Caki2 (cell line): ENCODE data around the gene EIF3L. TPM values are rescaled to one million over a fixed set of nuclear protein-coding genes. Genes with fewer than 3 reads are reported as not detected.
A peak's percentile ranks its signal among the peaks of the same experiment; 100 is the strongest.

Source experiments
- DNase-seq: peaks from one replicate; pipeline ENCODE4 v3.0.0-alpha.2; 2015; ENCODE audit warnings: low read depth
- in situ Hi-C: cut with HindIII; loops from 2 replicates; pipeline ENCODE4 v1.10.0; 2016; ENCODE audit warnings: low sequenced_read_pairs, low pct_unique_long_range_greater_than_20kb, mixed read lengths
- total RNA-seq: library from RNA; depleted of rRNA; stranded (reverse); fragments of >200 nt; shearing (Covaris generic); gene quantifications from 2 replicates; pipeline ENCODE4 v1.2.3, GENCODE V29; 2014; ENCODE audit warnings: low replicate concordance; rRNA removed

The EIF3L gene
- total RNA-seq, 1 experiment from 2014 or later, result 492 TPM

- DNase-seq, result no peak
- in situ Hi-C loops, result no loop called here
Measured at GRCh38 chr22:37932821-37933578, 83.8 kb downstream of the EIF3L start.

- peak; percentile 86 for DNase-seq
- in situ Hi-C loops, result no loop called here
Measured at GRCh38 chr22:37933711-37934376, 84.6 kb downstream of the EIF3L start.

Other genes starting within 250 kb of the EIF3L start
- gene GGA1, start 240.6 kb upstream of the EIF3L start, total RNA-seq, result 43.4 and 52.0 TPM in 2 replicates
- 1.2 and 3.2 TPM in 2 replicates for gene SH3BP1, start 209.8 kb upstream of the EIF3L start, total RNA-seq
- 51.9 and 75.8 TPM in 2 replicates for gene PDXP, start 190.7 kb upstream of the EIF3L start, total RNA-seq
- 5,023 and 5,137 TPM in 2 replicates for gene LGALS1, start 173.8 kb upstream of the EIF3L start, total RNA-seq
- gene NOL12, start 163.1 kb upstream of the EIF3L start, total RNA-seq, result 70.5 and 107 TPM in 2 replicates
- 233 and 274 TPM in 2 replicates for gene TRIOBP, start 152.4 kb upstream of the EIF3L start, total RNA-seq
- 33.4 and 42.3 TPM in 2 replicates for gene GCAT, start 41.5 kb upstream of the EIF3L start, total RNA-seq
- gene GALR3, start 26.0 kb upstream of the EIF3L start, total RNA-seq, result not detected in 2 replicates
- gene ANKRD54, start 5.1 kb upstream of the EIF3L start, total RNA-seq, result 54.0 and 62.0 TPM in 2 replicates
- 12.5 and 25.7 TPM in 2 replicates for gene MICALL1, start 56.9 kb downstream of the EIF3L start, total RNA-seq
- gene C22orf23, start 104.2 kb downstream of the EIF3L start, total RNA-seq, result 0.17 and 0.90 TPM in 2 replicates
- 275 and 283 TPM in 2 replicates for gene POLR2F, start 104.3 kb downstream of the EIF3L start, total RNA-seq
- gene SOX10, start 135.1 kb downstream of the EIF3L start, total RNA-seq, result not detected in 2 replicates
- 11.1 and 30.8 TPM in 2 replicates for gene PICK1, start 208.0 kb downstream of the EIF3L start, total RNA-seq
- gene SLC16A8, start 234.8 kb downstream of the EIF3L start, total RNA-seq, result not detected in 2 replicates